Small intestine (tissue), 7 donors: ENCODE data around the gene VAPB. TPM values are rescaled to one million over a fixed set of nuclear protein-coding genes. Genes with fewer than 3 reads are reported as not detected.

Source experiments
- DNase-seq, 2 donors: peaks; one replicate each; pipeline versions ENCODE4 v3.0.0 to v3.0.0-alpha.2; 2013
- FAIRE-seq: peaks from 2 replicates; lab custom pipeline; 2012; peaks lifted over from hg19 to GRCh38; lab: Jason Lieb, UNC
- H3K27ac ChIP-seq, 3 donors: one replicate each; pipeline ENCODE4 v1.5.1; 2013; ENCODE audit warnings: low read length in 2 of 3, mild to moderate bottlenecking in 2 of 3, control low read depth in 1 of 3, inconsistent platforms in 1 of 3, low read depth in 1 of 3, moderate library complexity in 1 of 3
- H3K27me3 ChIP-seq, 3 donors: one replicate each; pipeline ENCODE4 v1.6.1; 2013; ENCODE audit warnings: low read length in 3 of 3, inconsistent platforms in 1 of 3; ENCODE audit not compliant: control insufficient read depth in 3 of 3, insufficient read depth in 3 of 3
- H3K36me3 ChIP-seq, 3 donors: one replicate each; pipeline ENCODE4 v1.6.1; 2013; ENCODE audit warnings: low read length in 3 of 3, inconsistent platforms in 1 of 3, low read depth in 1 of 3, mild to moderate bottlenecking in 1 of 3, moderate library complexity in 1 of 3; ENCODE audit not compliant: control insufficient read depth in 3 of 3, insufficient read depth in 2 of 3
- H3K4me1 ChIP-seq, 3 donors: one replicate each; pipeline ENCODE4 v1.6.1; 2013; ENCODE audit warnings: low read length in 2 of 3, inconsistent platforms in 1 of 3, low read depth in 1 of 3, mild to moderate bottlenecking in 1 of 3, moderate library complexity in 1 of 3; ENCODE audit not compliant: control insufficient read depth in 3 of 3, insufficient read depth in 2 of 3
- H3K4me3 ChIP-seq, 3 donors: one replicate each; pipeline ENCODE4 v1.5.1; 2013; ENCODE audit warnings: low read length in 3 of 3, control low read depth in 1 of 3, inconsistent platforms in 1 of 3, low read depth in 1 of 3, mild to moderate bottlenecking in 1 of 3, moderate library complexity in 1 of 3
- H3K9me3 ChIP-seq, 2 donors: one replicate each; pipeline ENCODE4 v1.6.1; 2013; ENCODE audit warnings: low read depth in 1 of 2, low read length in 1 of 2; ENCODE audit not compliant: control insufficient read depth in 2 of 2, insufficient read depth in 1 of 2
- WGBS, 3 donors: extraction: QIAGEN DNeasy Blood & Tissue Kit; methylation state at CpG; one replicate each; pipeline ENCODE4 v1.1.7; 2013; 5-methylcytosine and 5-hydroxymethylcytosine counted together
- polyA plus RNA-seq, 4 donors: library from polyadenylated mRNA; stranded (reverse) in 3 of 4; unstranded in 1 of 4; fragments of 200-250 nt in 3 of 4; fragments of 120-200 nt in 1 of 4; gene quantifications; one replicate each; pipeline versions ENCODE4 v1.2.1 to v1.2.3, GENCODE V29; 2013
- donor health status: healthy with polysubstance abuse.
- donor health status: control.
- donor health status: control.
- donor health status: Bipolar disorder and iron deficiency.
- donor health status: healthy.

VAPB gene
- polyA plus RNA-seq, 4 donors = 36.5 to 39.2 (median 37.8) TPM

- Histone ChIP-seq H3K36me3 (peaks cover 0 to 16% (median 0%) of the 10 kb centered on the region in 3 donors), H3K27ac (no peak overlapping the region), H3K9me3 (no peaks in the 10 kb centered on the region), H3K4me1 (no peaks in the 10 kb centered on the region), H3K4me3 (no peak overlapping the region), H3K27me3 (no peaks in the 10 kb centered on the region)
- no peak for FAIRE-seq
- 82 to 91% (median 88%) methylated on average over 5 of the region's 5 CpGs for WGBS, 3 donors
- no peak for DNase-seq
Measured at GRCh38 chr20:58459058-58459750, 70.2 kb downstream of the VAPB start.

- Histone ChIP-seq H3K27me3 (no peaks in the 10 kb centered on the region), H3K36me3 (peaks cover 0 to 14% (median 0%) of the 10 kb centered on the region in 3 donors), H3K9me3 (no peaks in the 10 kb centered on the region), H3K4me1 (no peaks in the 10 kb centered on the region), H3K27ac (no peak overlapping the region), H3K4me3 (no peak overlapping the region)
- FAIRE-seq (no peak), DNase-seq (no peak)
- 94 to 98% (median 97%) methylated on average over 22 to 25 of the region's 25 CpGs for WGBS, 3 donors
Measured at GRCh38 chr20:58461104-58461503, 72.1 kb downstream of the VAPB start.

GRCh38 chr20:58461899-58462298 is 72.9 kb downstream of the VAPB start:
- H3K4me1 ChIP-seq = no peaks in the 10 kb centered on the region
- FAIRE-seq (no peak), DNase-seq (no peak)
- H3K27ac ChIP-seq = no peak overlapping the region
- peaks cover 0 to 14% (median 0%) of the 10 kb centered on the region in 3 donors for H3K36me3 ChIP-seq
- WGBS, 3 donors = 94 to 96% (median 96%) methylated on average over 6 of the region's 6 CpGs
- no peaks in the 10 kb centered on the region for H3K27me3 ChIP-seq
- H3K9me3 ChIP-seq = no peaks in the 10 kb centered on the region
- no peak overlapping the region for H3K4me3 ChIP-seq

GRCh38 chr20:58463256-58463655 is 74.2 kb downstream of the VAPB start:
- H3K9me3 ChIP-seq = no peaks in the 10 kb centered on the region
- DNase-seq (no peak), FAIRE-seq (no peak)
- H3K27ac ChIP-seq = no peak overlapping the region
- no peak overlapping the region for H3K4me3 ChIP-seq
- 79 to 86% (median 85%) methylated on average over 10 of the region's 10 CpGs for WGBS, 3 donors
- no peaks in the 10 kb centered on the region for H3K27me3 ChIP-seq
- H3K36me3 ChIP-seq = peaks cover 0 to 7% (median 0%) of the 10 kb centered on the region in 3 donors
- no peaks in the 10 kb centered on the region for H3K4me1 ChIP-seq

GRCh38 chr20:58464838-58465237 is 75.8 kb downstream of the VAPB start:
- Histone ChIP-seq H3K36me3 (peaks cover 0 to 3% (median 0%) of the 10 kb centered on the region in 3 donors), H3K27ac (no peak overlapping the region), H3K4me1 (no peaks in the 10 kb centered on the region), H3K27me3 (no peaks in the 10 kb centered on the region), H3K9me3 (no peaks in the 10 kb centered on the region), H3K4me3 (no peak overlapping the region)
- DNase-seq (no peak), FAIRE-seq (no peak)
- 67 to 73% (median 71%) methylated on average over 8 of the region's 8 CpGs for WGBS, 3 donors

- DNase-seq (no peak), FAIRE-seq (no peak)
- Histone ChIP-seq H3K36me3 (no peaks in the 10 kb centered on the region), H3K4me1 (no peaks in the 10 kb centered on the region), H3K9me3 (no peaks in the 10 kb centered on the region), H3K4me3 (no peak overlapping the region), H3K27ac (no peak overlapping the region), H3K27me3 (no peaks in the 10 kb centered on the region)
- 82 to 91% (median 84%) methylated on average over 27 of the region's 27 CpGs for WGBS, 3 donors
Measured at GRCh38 chr20:58466095-58466708, 77.2 kb downstream of the VAPB start.

- no peak for FAIRE-seq
- Histone ChIP-seq H3K4me1 (no peaks in the 10 kb centered on the region), H3K27me3 (no peaks in the 10 kb centered on the region), H3K9me3 (no peaks in the 10 kb centered on the region), H3K36me3 (no peaks in the 10 kb centered on the region), H3K4me3 (no peak overlapping the region), H3K27ac (no peak overlapping the region)
- 51 to 70% (median 58%) methylated on average over 50 to 68 of the region's 68 CpGs for whole genome bisulfite sequencing, 3 donors
- no peak for DNase-seq
Measured at GRCh38 chr20:58466729-58467571, 77.9 kb downstream of the VAPB start.
